ENCODE data around the gene ITPR1.

DNA sequence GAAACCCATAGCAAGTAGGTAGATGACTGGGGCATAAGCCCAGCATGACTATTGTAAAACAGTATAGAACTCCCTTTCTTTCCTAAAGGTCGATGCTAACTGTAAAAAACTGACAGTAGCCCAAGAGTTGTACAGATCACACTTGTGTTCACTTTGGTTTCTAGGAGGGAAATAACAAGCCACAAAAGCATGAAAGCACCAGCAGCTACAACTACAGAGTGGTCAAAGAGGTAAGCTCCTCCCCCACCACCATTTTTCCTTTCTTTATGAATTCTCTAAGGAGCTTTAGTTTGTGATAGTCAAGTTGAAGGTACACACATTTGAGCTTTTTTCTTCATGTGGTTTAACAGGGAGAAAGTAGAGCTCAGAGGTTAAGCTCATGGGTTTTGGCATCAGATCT, 191.0 kb downstream of the ITPR1 start:
- TF ChIP-seq, protein P1, sequence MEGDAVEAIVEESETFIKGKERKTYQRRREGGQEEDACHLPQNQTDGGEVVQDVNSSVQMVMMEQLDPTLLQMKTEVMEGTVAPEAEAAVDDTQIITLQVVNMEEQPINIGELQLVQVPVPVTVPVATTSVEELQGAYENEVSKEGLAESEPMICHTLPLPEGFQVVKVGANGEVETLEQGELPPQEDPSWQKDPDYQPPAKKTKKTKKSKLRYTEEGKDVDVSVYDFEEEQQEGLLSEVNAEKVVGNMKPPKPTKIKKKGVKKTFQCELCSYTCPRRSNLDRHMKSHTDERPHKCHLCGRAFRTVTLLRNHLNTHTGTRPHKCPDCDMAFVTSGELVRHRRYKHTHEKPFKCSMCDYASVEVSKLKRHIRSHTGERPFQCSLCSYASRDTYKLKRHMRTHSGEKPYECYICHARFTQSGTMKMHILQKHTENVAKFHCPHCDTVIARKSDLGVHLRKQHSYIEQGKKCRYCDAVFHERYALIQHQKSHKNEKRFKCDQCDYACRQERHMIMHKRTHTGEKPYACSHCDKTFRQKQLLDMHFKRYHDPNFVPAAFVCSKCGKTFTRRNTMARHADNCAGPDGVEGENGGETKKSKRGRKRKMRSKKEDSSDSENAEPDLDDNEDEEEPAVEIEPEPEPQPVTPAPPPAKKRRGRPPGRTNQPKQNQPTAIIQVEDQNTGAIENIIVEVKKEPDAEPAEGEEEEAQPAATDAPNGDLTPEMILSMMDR (IDR thresholded peaks at IDR 0.05): no peak
- no peak for TF ChIP-seq POLR2A (IDR thresholded peaks at IDR 0.05)

Measured in esophagus squamous epithelium (tissue), 4 donors.